NB4 (cell line): Measurements from ENCODE around the gene ZC3H14.

Source experiments
- DNase-seq: peaks from one replicate; pipeline ENCODE4 v3.0.0; 2010; ENCODE audit warnings: low read depth
- H3K4me3 ChIP-seq: one replicate; pipeline ENCODE4 v1.5.1; 2011; ENCODE audit warnings: mild to moderate bottlenecking, low read depth, low read length, moderate library complexity
- CTCF ChIP-seq: IDR thresholded peaks from one replicate; pipeline ENCODE4 v1.5.1; 2012; ENCODE audit warnings: low read depth, low read length
- MAX ChIP-seq: IDR thresholded peaks from 2 replicates; pipeline ENCODE4 v1.6.1; 2011; ENCODE audit warnings: low read depth, low read length
- MYC ChIP-seq: IDR thresholded peaks from 2 replicates; pipeline ENCODE4 v1.6.1; 2011; ENCODE audit warnings: low read depth, low read length
- POLR2A ChIP-seq: IDR thresholded peaks from 2 replicates; pipeline ENCODE4 v1.6.1; 2011; ENCODE audit warnings: mild to moderate bottlenecking; ENCODE audit not compliant: insufficient read length; ENCODE audit errors: extremely low read depth

Gene ZC3H14

GRCh38 chr14:88562831-88563686, at the start of gene ZC3H14:
ZC3H14 (plus strand) TSS chr14:88563037; CDS start chr14:88563134, 97 bp downstream.
- peak within 1 kb of the TSS; percentile 98 for H3K4me3 ChIP-seq
- peak; percentile 91 for DNase-seq

GRCh38 chr14:88515499-88516221, 47.2 kb upstream of the ZC3H14 start:
- no peak overlapping the region for H3K4me3 ChIP-seq
- no peak for DNase-seq
- TF ChIP-seq POLR2A = no peak

More at GRCh38 chr14:88562831-88563686, at the start of gene ZC3H14:
- TF ChIP-seq MYC = peak; percentile 49; the same call in 1 of the 2 replicates
- no peak for TF ChIP-seq CTCF
- TF ChIP-seq MAX = peak; percentile 57; the same call in 1 of the 2 replicates
- TF ChIP-seq POLR2A = peak; percentile 81

GRCh38 chr14:88516861-88517357, 45.9 kb upstream of the ZC3H14 start:
- TF ChIP-seq MYC = no peak
- no peak for TF ChIP-seq MAX
- no peak overlapping the region for H3K4me3 ChIP-seq
- DNase-seq = no peak

- TF ChIP-seq CTCF = no peak
- TF ChIP-seq MYC = no peak
- no peak for DNase-seq
- no peak overlapping the region for H3K4me3 ChIP-seq
Observed at GRCh38 chr14:88518592-88519512, 44.0 kb upstream of the ZC3H14 start.

GRCh38 chr14:88519907-88520306, 42.9 kb upstream of the ZC3H14 start:
- DNase-seq = no peak
- no peak for TF ChIP-seq CTCF
- TF ChIP-seq MYC = no peak
- no peak for TF ChIP-seq POLR2A
- no peak for TF ChIP-seq MAX
- no peak overlapping the region for H3K4me3 ChIP-seq

GRCh38 chr14:88521818-88522217, 41.0 kb upstream of the ZC3H14 start:
- TF ChIP-seq MYC (no peak), CTCF (no peak), MAX (no peak), POLR2A (no peak)
- no peak overlapping the region for H3K4me3 ChIP-seq
- DNase-seq = no peak
